Retinal pigment epithelial cell (primary cell): ENCODE data around the gene TLCD3B.

Source experiments
- DNase-seq: peaks from one replicate; pipeline ENCODE4 v3.0.0-alpha.2; 2010; ENCODE audit warnings: low read depth
- H3K4me3 ChIP-seq: 2 replicates; pipeline ENCODE4 v1.5.1; 2011; ENCODE audit warnings: mild to moderate bottlenecking, low read length, control low read depth, moderate library complexity
- CTCF ChIP-seq: conservative IDR thresholded peaks from 2 replicates; pipeline ENCODE4 v1.5.1; 2011; ENCODE audit warnings: low read depth, low read length, control low read depth, inconsistent platforms

TLCD3B gene

GRCh38 chr16:29986231-29986630 is 44.8 kb downstream of the TLCD3B start:
- DNase-seq = no peak
- no peak overlapping the region for H3K4me3 ChIP-seq
- TF ChIP-seq CTCF = no peak

GRCh38 chr16:29985271-29985811 is 45.7 kb downstream of the TLCD3B start:
- no peak for TF ChIP-seq CTCF
- no peak overlapping the region for H3K4me3 ChIP-seq
- no peak for DNase-seq

GRCh38 chr16:29984764-29985147 is 46.3 kb downstream of the TLCD3B start:
- H3K4me3 ChIP-seq = no peak overlapping the region
- DNase-seq = no peak
- TF ChIP-seq CTCF = no peak

- TF ChIP-seq CTCF = no peak
- DNase-seq = no peak
- no peak overlapping the region for H3K4me3 ChIP-seq
Measured at GRCh38 chr16:29984137-29984763, 46.8 kb downstream of the TLCD3B start.

GRCh38 chr16:29983420-29984136 is 47.5 kb downstream of the TLCD3B start:
- no peak for TF ChIP-seq CTCF
- DNase-seq = no peak

GRCh38 chr16:29982560-29983419 is 48.3 kb downstream of the TLCD3B start:
- H3K4me3 ChIP-seq = no peak overlapping the region
- no peak for DNase-seq
- no peak for TF ChIP-seq CTCF

More at GRCh38 chr16:29983420-29984136, 47.5 kb downstream of the TLCD3B start:
- no peak overlapping the region for H3K4me3 ChIP-seq
